HG02623 (cell line): ENCODE measurements around the gene OPCML.

Experiments used
- ATAC-seq: cut with Tn5 transposase; IDR thresholded peaks from one replicate; pipeline ENCODE4 v1.9.1; 2021; ENCODE audit warnings: moderate library complexity; ENCODE audit not compliant: unreplicated experiment

Gene OPCML

GRCh38 chr11:133240908-133241655, 291.2 kb downstream of the OPCML start:
- no peak for ATAC-seq

GRCh38 chr11:133239575-133239974, 292.7 kb downstream of the OPCML start:
- ATAC-seq, result no peak

GRCh38 chr11:133238495-133238894, 293.8 kb downstream of the OPCML start:
- ATAC-seq, result no peak

GRCh38 chr11:133238027-133238426, 294.3 kb downstream of the OPCML start:
- no peak for ATAC-seq

GRCh38 chr11:133235381-133235780, 296.9 kb downstream of the OPCML start:
- ATAC-seq, result no peak

- ATAC-seq, result no peak
Measured at GRCh38 chr11:133234883-133235282, 297.4 kb downstream of the OPCML start.

- no peak for ATAC-seq
Measured at GRCh38 chr11:133232665-133233064, 299.6 kb downstream of the OPCML start.

- ATAC-seq, result no peak
Measured at GRCh38 chr11:133230431-133230830, 301.9 kb downstream of the OPCML start.

- ATAC-seq, result no peak
Measured at GRCh38 chr11:133228471-133229329, 303.6 kb downstream of the OPCML start.

GRCh38 chr11:133227632-133228111, 304.6 kb downstream of the OPCML start:
- no peak for ATAC-seq

GRCh38 chr11:133224271-133224670, 308.0 kb downstream of the OPCML start:
- ATAC-seq, result no peak

- ATAC-seq, result no peak
Measured at GRCh38 chr11:133222425-133223330, 309.6 kb downstream of the OPCML start.

GRCh38 chr11:133219543-133219942, 312.8 kb downstream of the OPCML start:
- ATAC-seq, result no peak

GRCh38 chr11:133216813-133217212, 315.5 kb downstream of the OPCML start:
- no peak for ATAC-seq

GRCh38 chr11:133215596-133216230, 316.6 kb downstream of the OPCML start:
- ATAC-seq, result no peak

- no peak for ATAC-seq
Measured at GRCh38 chr11:133214646-133215045, 317.7 kb downstream of the OPCML start.

- no peak for ATAC-seq
Measured at GRCh38 chr11:133212201-133212600, 320.1 kb downstream of the OPCML start.

GRCh38 chr11:133207995-133208394, 324.3 kb downstream of the OPCML start:
- ATAC-seq, result no peak

- ATAC-seq, result no peak
Measured at GRCh38 chr11:133206313-133207005, 325.8 kb downstream of the OPCML start.

GRCh38 chr11:133204158-133204557, 328.1 kb downstream of the OPCML start:
- no peak for ATAC-seq
